ENCODE measurements around the gene ARFIP1.

The ARFIP1 gene

DNA sequence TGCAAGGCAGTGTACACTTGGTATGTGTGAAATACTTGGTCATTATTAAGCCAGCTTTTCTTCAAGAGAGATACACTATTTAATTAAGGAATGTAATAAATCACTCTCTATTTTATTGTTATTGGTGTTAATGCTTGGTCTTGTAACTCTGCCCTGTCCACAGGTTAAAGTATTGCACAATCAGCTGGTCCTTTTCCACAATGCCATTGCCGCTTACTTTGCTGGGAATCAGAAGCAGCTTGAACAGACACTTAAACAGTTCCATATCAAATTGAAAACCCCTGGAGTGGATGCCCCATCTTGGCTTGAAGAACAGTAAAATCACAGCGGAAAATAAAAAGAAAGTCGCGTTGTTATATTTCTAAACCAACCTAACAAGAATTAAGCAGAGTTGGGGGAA, 130.1 kb downstream of the ARFIP1 start:
- TF ChIP-seq, protein P1, sequence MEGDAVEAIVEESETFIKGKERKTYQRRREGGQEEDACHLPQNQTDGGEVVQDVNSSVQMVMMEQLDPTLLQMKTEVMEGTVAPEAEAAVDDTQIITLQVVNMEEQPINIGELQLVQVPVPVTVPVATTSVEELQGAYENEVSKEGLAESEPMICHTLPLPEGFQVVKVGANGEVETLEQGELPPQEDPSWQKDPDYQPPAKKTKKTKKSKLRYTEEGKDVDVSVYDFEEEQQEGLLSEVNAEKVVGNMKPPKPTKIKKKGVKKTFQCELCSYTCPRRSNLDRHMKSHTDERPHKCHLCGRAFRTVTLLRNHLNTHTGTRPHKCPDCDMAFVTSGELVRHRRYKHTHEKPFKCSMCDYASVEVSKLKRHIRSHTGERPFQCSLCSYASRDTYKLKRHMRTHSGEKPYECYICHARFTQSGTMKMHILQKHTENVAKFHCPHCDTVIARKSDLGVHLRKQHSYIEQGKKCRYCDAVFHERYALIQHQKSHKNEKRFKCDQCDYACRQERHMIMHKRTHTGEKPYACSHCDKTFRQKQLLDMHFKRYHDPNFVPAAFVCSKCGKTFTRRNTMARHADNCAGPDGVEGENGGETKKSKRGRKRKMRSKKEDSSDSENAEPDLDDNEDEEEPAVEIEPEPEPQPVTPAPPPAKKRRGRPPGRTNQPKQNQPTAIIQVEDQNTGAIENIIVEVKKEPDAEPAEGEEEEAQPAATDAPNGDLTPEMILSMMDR (IDR thresholded peaks at IDR 0.05; ENCODE audit: control extremely low read depth, extremely low read depth, low read depth, missing control alignments) = no peak
- ChIA-PET CTCF (no interaction called here), POLR2A (no interaction called here)
- DNase-seq (ENCODE audit: extremely low spot score) = no peak

DNA sequence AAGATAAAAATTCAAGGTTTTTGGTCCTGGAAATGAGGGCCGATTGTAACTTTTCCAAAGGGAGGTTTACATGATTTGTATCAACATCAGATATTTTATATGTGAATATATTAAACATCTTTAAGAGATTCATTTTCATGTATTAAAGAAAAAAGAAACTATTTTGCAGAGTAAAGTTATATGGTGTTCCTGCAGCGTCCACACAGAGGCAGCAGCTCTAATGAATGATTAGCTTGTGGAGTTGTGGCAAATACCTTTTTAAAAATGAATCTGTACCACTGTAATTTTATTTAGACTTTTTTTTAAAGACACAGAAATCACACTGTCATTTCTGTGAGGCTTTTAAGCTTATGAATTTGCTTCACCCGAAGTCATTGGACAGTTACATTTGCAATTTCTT, 130.8 kb downstream of the ARFIP1 start:
- DNase-seq (ENCODE audit: extremely low spot score) = no peak
- POLR2A ChIA-PET = no interaction called here
- CTCF ChIA-PET = interaction anchor here (0.8 kb wide), 1 partner anchor 11 kb away, joined by 3 read pairs; no protein-coding TSS in a partner anchor
- TF ChIP-seq, protein P1 (IDR thresholded peaks at IDR 0.05; ENCODE audit: control extremely low read depth, extremely low read depth, low read depth, missing control alignments) = no peak

DNA sequence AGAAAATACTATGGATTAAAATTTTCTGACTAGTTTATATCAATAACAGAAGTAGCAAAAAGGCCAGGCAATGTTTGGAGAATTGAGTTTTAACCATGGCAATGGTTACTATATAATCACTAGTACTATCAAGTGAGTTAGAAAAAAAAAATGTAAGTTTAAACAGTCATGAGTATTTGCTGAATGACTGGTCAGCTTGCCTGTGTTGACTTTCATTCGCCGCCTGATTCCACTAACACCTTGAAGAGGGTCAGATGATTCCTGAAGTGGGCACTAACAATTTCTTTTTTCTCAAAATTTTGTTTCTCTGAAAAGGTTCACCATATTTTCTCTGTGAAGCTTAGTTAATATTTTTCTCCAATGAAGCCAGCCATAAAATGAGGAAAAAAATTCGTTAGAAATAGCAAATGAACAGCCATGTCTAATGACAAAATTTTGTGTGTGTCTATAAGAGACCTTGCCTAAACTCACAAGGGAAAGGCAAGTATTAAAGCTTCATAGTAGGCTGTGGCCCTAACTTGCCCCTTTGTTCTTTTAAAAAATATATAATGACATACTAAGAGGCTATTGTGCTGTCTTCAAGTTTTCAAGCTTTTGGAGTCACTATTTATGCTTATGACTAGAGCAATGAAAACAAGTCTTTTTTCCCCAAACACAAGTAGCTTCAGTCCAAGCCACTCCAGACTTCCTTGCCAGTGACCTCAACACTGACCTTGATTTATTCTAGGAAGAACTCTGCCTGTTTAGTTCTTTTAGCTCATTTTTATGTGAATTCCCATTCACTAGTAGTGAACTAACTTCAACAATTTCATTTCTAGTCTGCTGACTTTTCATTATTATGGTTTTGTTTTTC, 138.0 kb downstream of the ARFIP1 start:
- TF ChIP-seq, protein P1 (IDR thresholded peaks at IDR 0.05; ENCODE audit: control extremely low read depth, extremely low read depth, low read depth, missing control alignments) = no peak
- ChIA-PET CTCF (no interaction called here), POLR2A (no interaction called here)
- no peak for DNase-seq (ENCODE audit: extremely low spot score)

DNA sequence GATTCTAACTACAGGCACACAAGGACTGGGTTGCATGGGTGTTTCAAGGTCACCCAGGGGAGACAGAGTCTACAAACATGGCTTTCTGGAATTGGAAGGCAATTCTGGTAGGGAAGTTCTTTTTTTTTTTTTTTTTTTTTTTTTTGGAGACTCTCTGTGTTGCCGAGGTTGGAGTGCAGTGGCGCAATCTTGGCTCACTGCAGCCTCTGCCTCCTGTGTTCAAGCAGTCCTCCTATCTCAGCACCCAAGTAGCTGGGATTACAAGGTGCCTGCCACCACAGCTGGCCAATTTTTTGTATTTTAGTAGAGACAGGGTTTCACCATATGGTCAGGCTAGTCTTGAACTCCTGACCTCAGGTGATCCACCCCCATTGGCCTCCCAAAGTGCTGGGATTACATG, 140.1 kb downstream of the ARFIP1 start:
- POLR2A ChIA-PET = no interaction called here
- CTCF ChIA-PET = no interaction called here
- TF ChIP-seq, protein P1 (IDR thresholded peaks at IDR 0.05; ENCODE audit: control extremely low read depth, extremely low read depth, low read depth, missing control alignments) = no peak
- no peak for DNase-seq (ENCODE audit: extremely low spot score)

DNA sequence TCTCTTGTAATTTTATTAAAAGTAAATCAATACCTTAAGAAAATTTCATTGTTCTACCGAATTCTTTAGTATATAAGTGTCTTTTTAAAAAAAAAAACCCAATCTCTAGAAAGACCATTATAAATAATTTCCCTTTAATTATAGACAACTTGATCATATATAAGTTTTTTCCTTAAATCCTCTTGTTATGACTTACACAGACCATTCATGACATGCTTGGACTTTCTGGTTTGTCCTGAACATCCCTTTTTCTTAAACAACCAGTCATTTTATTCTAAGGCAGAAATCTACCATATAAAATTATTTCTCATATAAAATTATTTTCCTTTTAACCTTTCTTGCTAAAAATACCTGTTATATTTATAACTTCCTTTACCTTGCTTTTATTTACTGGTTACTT, 141.0 kb downstream of the ARFIP1 start:
- no peak for DNase-seq (ENCODE audit: extremely low spot score)

DNA sequence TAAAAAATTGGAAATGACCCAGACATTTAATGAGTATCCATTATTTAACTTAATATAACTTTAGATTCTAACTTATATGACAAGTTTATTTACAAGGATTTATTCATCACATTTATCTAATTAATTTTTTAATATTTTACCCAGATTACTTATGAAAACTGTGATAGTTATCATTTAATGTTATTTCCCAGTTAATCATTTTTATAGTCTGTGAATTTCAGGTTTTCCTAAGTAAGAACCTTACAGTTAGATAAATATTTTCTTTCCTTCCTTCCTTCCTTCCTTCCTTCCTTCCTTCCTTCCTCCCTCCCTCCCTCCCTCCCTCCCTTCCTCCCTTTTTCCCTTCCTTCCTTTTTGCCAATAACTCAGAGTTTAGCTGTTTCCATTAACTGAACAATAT, 141.5 kb downstream of the ARFIP1 start:
- POLR2A ChIA-PET = no interaction called here
- TF ChIP-seq, protein P1 (IDR thresholded peaks at IDR 0.05; ENCODE audit: control extremely low read depth, extremely low read depth, low read depth, missing control alignments) = no peak
- CTCF ChIA-PET = interaction anchor here (1.0 kb wide), 1 partner anchor 11 kb away, joined by 3 read pairs; no protein-coding TSS in a partner anchor
- no peak for DNase-seq (ENCODE audit: extremely low spot score)

More for the DNA sequence above, 141.0 kb downstream of the ARFIP1 start:
- ChIA-PET CTCF (no interaction called here), POLR2A (no interaction called here)
- TF ChIP-seq, protein P1 (IDR thresholded peaks at IDR 0.05; ENCODE audit: control extremely low read depth, extremely low read depth, low read depth, missing control alignments) = no peak

Measured in GM10248 (cell line).